A549 (cell line): Measurements from ENCODE around the gene SMIM38. TPM values are rescaled to one million over a fixed set of nuclear protein-coding genes. Genes with fewer than 3 reads are reported as not detected.
A peak's percentile ranks its signal among the peaks of the same experiment; 100 is the strongest.

ENCODE experiments used
- ATAC-seq, 2 experiments: fragments of 200-7000 bp in 1 of 2; fragments of >200 bp in 1 of 2; cut with Nextera tagmentation in 1 of 2; cut with Tn5 transposase in 1 of 2; 3 replicates each; pipeline versions ENCODE4 v1.8.0 to v1.9.1; 2018 to 2020; ENCODE audit warnings: mild to moderate bottlenecking in 1 of 2, moderate library complexity in 1 of 2
- CTCF ChIA-PET: fragments of 300-600 bp; sonication (Branson Sonifier 250); formaldehyde crosslinking; extraction: SDS; loops from one replicate; lab custom pipeline; 2021; ENCODE audit warnings: antibody characterized with exemption, inconsistent platforms; lab: Yijun Ruan, JAX
- POLR2A ChIA-PET: fragments of 350-600 bp; formaldehyde crosslinking; extraction: SDS; loops from one replicate; lab custom pipeline; 2021; ENCODE audit warnings: antibody characterized with exemption, inconsistent platforms; lab: Yijun Ruan, JAX
- DNase-seq, 2 experiments: peaks; one replicate each; pipeline versions ENCODE4 v3.0.0 to v3.0.0-alpha.2; 2011 to 2016; ENCODE audit warnings: low read depth in 1 of 2, low spot score in 1 of 2
- FAIRE-seq: peaks from 2 replicates; lab custom pipeline; 2011; peaks lifted over from hg19 to GRCh38; lab: Jason Lieb, UNC
- H3K27ac ChIP-seq, 2 experiments: fragments of >200 bp; sonication (Bioruptor Twin); formaldehyde crosslinking; 3 replicates each; pipeline ENCODE4 v1.5.1; 2016 to 2017
- H3K4me1 ChIP-seq: fragments of >200 bp; sonication (Bioruptor Twin); formaldehyde crosslinking; 3 replicates; pipeline ENCODE4 v1.6.1; 2016
- H3K4me2 ChIP-seq: fragments of >200 bp; sonication (Bioruptor Twin); formaldehyde crosslinking; 3 replicates; pipeline ENCODE4 v1.6.1; 2016
- H3K4me3 ChIP-seq: fragments of >200 bp; sonication (Bioruptor Twin); formaldehyde crosslinking; 3 replicates; pipeline ENCODE4 v1.5.1; 2016
- H3K9me3 ChIP-seq: fragments of >200 bp; sonication (Bioruptor Twin); formaldehyde crosslinking; 3 replicates; pipeline ENCODE4 v1.6.1; 2016
- BHLHE40 ChIP-seq: IDR thresholded peaks from 2 replicates; pipeline ENCODE4 v1.6.1; 2012; ENCODE audit warnings: low read depth, low read length, inconsistent platforms
- CBX2 ChIP-seq: fragments of 200-600 bp; sonication (generic); IDR thresholded peaks from 2 replicates; pipeline ENCODE4 v1.6.1; 2016; ENCODE audit warnings: low read depth, mild to moderate bottlenecking, borderline replicate concordance
- CBX8 ChIP-seq: fragments of 200-600 bp; sonication (generic); IDR thresholded peaks from 2 replicates; pipeline ENCODE4 v1.6.1; 2016
- ELK1 ChIP-seq: fragments of 150-350 bp; IDR thresholded peaks from 2 replicates; pipeline ENCODE4 v1.6.1; 2014; ENCODE audit warnings: low read depth, mild to moderate bottlenecking, low read length
- FOSL2 ChIP-seq, 2 experiments: fragments of 450-650 bp in 1 of 2; fragments of >200 bp in 1 of 2; sonication (Bioruptor Twin) in 1 of 2; formaldehyde crosslinking; IDR thresholded peaks; 2 replicates each; pipeline versions ENCODE4 v1.5.0 to v1.6.1; 2016 to 2020; ENCODE audit warnings: mild to moderate bottlenecking in 1 of 2, moderate library complexity in 1 of 2
- HDAC2 ChIP-seq: fragments of 200-600 bp; sonication (generic); IDR thresholded peaks from 2 replicates; pipeline ENCODE4 v1.6.1; 2016
- HES2 ChIP-seq: fragments of >200 bp; sonication (Bioruptor Twin); formaldehyde crosslinking; IDR thresholded peaks from 2 replicates; pipeline ENCODE4 v1.6.1; 2016
- HOXB5 ChIP-seq: fragments of 250-450 bp; sonication (Bioruptor Pico); IDR thresholded peaks from 2 replicates; pipeline ENCODE4 v1.5.0; 2020; ENCODE audit warnings: mild to moderate bottlenecking, moderate library complexity
- KDM1A ChIP-seq: fragments of 200-600 bp; sonication (generic); IDR thresholded peaks from 2 replicates; pipeline ENCODE4 v1.6.1; 2016; ENCODE audit warnings: low read depth, mild to moderate bottlenecking
- MYC ChIP-seq: IDR thresholded peaks from 2 replicates; pipeline ENCODE4 v1.6.1; 2012; ENCODE audit warnings: mild to moderate bottlenecking, inconsistent platforms, low read length, improper control_type of control experiment, borderline replicate concordance
- PHF8 ChIP-seq: fragments of 200-600 bp; sonication (generic); IDR thresholded peaks from 2 replicates; pipeline ENCODE4 v1.6.1; 2016; ENCODE audit warnings: low read depth, mild to moderate bottlenecking, antibody characterized with exemption, moderate library complexity, borderline replicate concordance
- POLR2A ChIP-seq: IDR thresholded peaks from 2 replicates; pipeline ENCODE4 v1.6.1; 2012; ENCODE audit warnings: mild to moderate bottlenecking, low read length
- RAD21 ChIP-seq, 2 experiments: fragments of >200 bp in 1 of 2; sonication (Bioruptor Twin) in 1 of 2; formaldehyde crosslinking in 1 of 2; IDR thresholded peaks in 1 of 2; conservative IDR thresholded peaks in 1 of 2; 2 replicates in 1 of 2; 3 replicates in 1 of 2; pipeline ENCODE4 v1.6.1; 2012 to 2018; ENCODE audit warnings: inconsistent platforms in 1 of 2
- RARB ChIP-seq: fragments of 250-450 bp; sonication (Bioruptor Pico); IDR thresholded peaks from 2 replicates; pipeline ENCODE4 v1.8.0; 2021; ENCODE audit warnings: mild to moderate bottlenecking, moderate library complexity
- RCOR1 ChIP-seq: fragments of 150-350 bp; IDR thresholded peaks from 2 replicates; pipeline ENCODE4 v1.6.1; 2014; ENCODE audit warnings: antibody characterized with exemption, low read length, low read depth
- RFX5 ChIP-seq: fragments of 450-650 bp; IDR thresholded peaks from 2 replicates; pipeline ENCODE4 v1.7.1; 2014; ENCODE audit warnings: antibody characterized with exemption, mild to moderate bottlenecking, moderate library complexity
- SMC3 ChIP-seq: fragments of >200 bp; sonication (Bioruptor Twin); formaldehyde crosslinking; IDR thresholded peaks from 3 replicates; pipeline ENCODE4 v1.6.1; 2018; ENCODE audit warnings: inconsistent platforms
- TFCP2L1 ChIP-seq: fragments of 250-450 bp; sonication (Bioruptor Pico); IDR thresholded peaks from 2 replicates; pipeline ENCODE4 v1.5.0; 2021; ENCODE audit warnings: mild to moderate bottlenecking
- WGBS: methylation state at CpG from one replicate; pipeline ENCODE4 v1.1.6; 2017; ENCODE audit errors: missing lambda C conversion rate; 5-methylcytosine and 5-hydroxymethylcytosine counted together
- polyA plus RNA-seq, 4 experiments: library from polyadenylated mRNA; depleted of rRNA in 3 of 4; stranded (reverse); fragments of >200 nt; fragmentation: RNase III in 1 of 4; extraction: RNeasy Plus Mini Kit Qiagen cat#74134 plus additional on column Dnase treatment in 1 of 4; gene quantifications; 2 replicates in 3 of 4; 3 replicates in 1 of 4; pipeline ENCODE4 v1.2.3, GENCODE V29; 2011 to 2017
- TF ChIP-seq, protein P1 (sequence below): IDR thresholded peaks from 2 replicates; pipeline ENCODE4 v1.6.1; 2012

Gene SMIM38
- polyA plus RNA-seq, 2 of the 4 experiments (the other 2 are of a cell fraction), result 0.05 to 0.08 TPM

GRCh38 chr11:69165775-69166174 is 10.0 kb downstream of the SMIM38 start:
- FAIRE-seq, result no peak
- no peak overlapping the region for H3K4me3 ChIP-seq

GRCh38 chr11:69166218-69167115 is 10.7 kb downstream of the SMIM38 start:
- CTCF ChIA-PET, result interaction anchor here (0.8 to 1.5 kb wide), 5 partner anchors 11 to 483 kb away, joined by 3 to 7 read pairs (median 4); partner anchors contain the start of gene SMIM38
- ATAC-seq, result peak; percentile 89 to 95

More at GRCh38 chr11:69165775-69166174, 10.0 kb downstream of the SMIM38 start:
- no peak for DNase-seq
- Histone ChIP-seq H3K9me3 (peaks cover 3% of the 10 kb centered on the region; the same call in 1 of the 3 replicates), H3K27ac (peak overlapping the region; percentile 26 to 69; a peak in 5 of 6 replicates), H3K4me1 (peaks cover 25% of the 10 kb centered on the region), H3K4me2 (no peak overlapping the region; the same call in 2 of the 3 replicates)
- TF ChIP-seq ELK1 (no peak), HDAC2 (no peak), HOXB5 (CRISPR knock-in tag) (no peak), HES2 (no peak), SMC3 (no peak), PHF8 (no peak), BHLHE40 (no peak), MYC (no peak), RCOR1 (no peak), POLR2A (no peak), RFX5 (no peak), CBX8 (no peak), KDM1A (no peak)
- TF ChIP-seq, protein P1, sequence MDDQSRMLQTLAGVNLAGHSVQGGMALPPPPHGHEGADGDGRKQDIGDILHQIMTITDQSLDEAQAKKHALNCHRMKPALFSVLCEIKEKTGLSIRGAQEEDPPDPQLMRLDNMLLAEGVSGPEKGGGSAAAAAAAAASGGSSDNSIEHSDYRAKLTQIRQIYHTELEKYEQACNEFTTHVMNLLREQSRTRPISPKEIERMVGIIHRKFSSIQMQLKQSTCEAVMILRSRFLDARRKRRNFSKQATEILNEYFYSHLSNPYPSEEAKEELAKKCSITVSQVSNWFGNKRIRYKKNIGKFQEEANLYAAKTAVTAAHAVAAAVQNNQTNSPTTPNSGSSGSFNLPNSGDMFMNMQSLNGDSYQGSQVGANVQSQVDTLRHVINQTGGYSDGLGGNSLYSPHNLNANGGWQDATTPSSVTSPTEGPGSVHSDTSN, result no peak
- 70% methylated on average over 1 of the region's 2 CpGs for WGBS
- ChIA-PET CTCF (interaction anchor here (0.8 to 1.5 kb wide), 4 partner anchors 10 to 484 kb away, joined by 3 to 7 read pairs (median 4); partner anchors contain the start of gene SMIM38), POLR2A (no interaction called here)
- no peak for ATAC-seq

GRCh38 chr11:69167130-69167915 is 11.6 kb downstream of the SMIM38 start:
- H3K9me3 ChIP-seq, result peaks cover 3% of the 10 kb centered on the region; the same call in 1 of the 3 replicates
- peaks cover 25% of the 10 kb centered on the region for H3K4me1 ChIP-seq
- peak overlapping the region; percentile 52 for H3K4me2 ChIP-seq
- ATAC-seq, result peak; percentile 25 to 54; a peak in 4 of 6 replicates
- ChIA-PET POLR2A (no interaction called here), CTCF (interaction anchor here (0.8 to 1.4 kb wide), 3 partner anchors 36 to 476 kb away, joined by 3 to 7 read pairs (median 4); no protein-coding TSS in a partner anchor)
- TF ChIP-seq CBX2 (no peak), FOSL2 (IDR thresholded peaks at IDR 0.05) (no peak), FOSL2 (CRISPR knock-in tag; IDR thresholded peaks at IDR 0.05) (no peak), TFCP2L1 (CRISPR knock-in tag) (no peak)
- no peak overlapping the region for H3K4me3 ChIP-seq
- WGBS, result 71% methylated on average over 8 of the region's 10 CpGs
- FAIRE-seq, result no peak
- no peak for DNase-seq
- H3K27ac ChIP-seq, result peak overlapping the region; percentile 31 to 75; a peak in 5 of 6 replicates

More at GRCh38 chr11:69166218-69167115, 10.7 kb downstream of the SMIM38 start:
- FAIRE-seq (no peak), DNase-seq (peak; percentile 72 to 89)
- H3K4me3 ChIP-seq, result no peak overlapping the region
- 28% methylated on average over 19 of the region's 21 CpGs for WGBS
- H3K4me2 ChIP-seq, result peak overlapping the region; percentile 52
- peak; percentile 64 for TF ChIP-seq FOSL2 (IDR thresholded peaks at IDR 0.05)
- peak; percentile 74 for TF ChIP-seq FOSL2 (CRISPR knock-in tag; IDR thresholded peaks at IDR 0.05)
- no peak for TF ChIP-seq RARB (CRISPR knock-in tag)
- TF ChIP-seq RAD21 (conservative IDR thresholded peaks at IDR 0.05 in 1 of 2, IDR thresholded peaks at IDR 0.05 in 1 of 2), result peak; percentile 15 to 25; a peak in 1 of 5 replicates
- POLR2A ChIA-PET, result no interaction called here
- peaks cover 25% of the 10 kb centered on the region for H3K4me1 ChIP-seq
- peaks cover 3% of the 10 kb centered on the region; the same call in 1 of the 3 replicates for H3K9me3 ChIP-seq
- peak overlapping the region; percentile 31 to 75; a peak in 5 of 6 replicates for H3K27ac ChIP-seq
